ENCODE results near the gene FKBP9. TPM values are rescaled to one million over a fixed set of nuclear protein-coding genes. Genes with fewer than 3 reads are reported as not detected.

FKBP9 gene
- total RNA-seq, 1 experiment from 2014 or later = 11.1 TPM

DNA sequence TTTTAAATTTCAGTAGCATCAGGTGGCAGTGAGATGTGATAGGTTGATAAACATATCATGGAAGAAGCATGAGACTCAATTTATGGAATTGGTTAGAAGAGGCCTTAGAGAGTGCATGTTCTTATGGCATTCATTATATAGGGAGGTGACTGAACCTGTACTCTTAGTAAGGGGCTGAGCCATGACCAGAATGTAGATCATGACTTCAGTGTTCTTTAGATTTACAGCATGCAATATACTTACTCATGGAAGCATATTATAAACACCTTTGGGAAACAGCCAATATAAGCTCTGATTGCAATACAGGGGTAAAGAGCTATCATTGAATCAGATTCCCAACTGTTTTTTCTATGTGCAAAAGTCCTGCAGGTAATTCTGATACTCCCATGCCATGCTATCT lies 55.1 kb downstream of the FKBP9 start:
- Mint-ChIP-seq H3K36me3 (ENCODE audit: insufficient read depth in 1 of 3, low read depth in 3 of 3) (peaks cover 19 to 37% (median 36%) of the 10 kb centered on the region in 3 experiments), H3K4me3 (no peak overlapping the region), H3K27ac (no peak overlapping the region), H3K27me3 (ENCODE audit: low read depth) (no peaks in the 10 kb centered on the region), H3K4me1 (no peaks in the 10 kb centered on the region), H3K9me3 (no peaks in the 10 kb centered on the region)
- H2BK12ac ChIP-seq (ENCODE audit: insufficient read length, low read depth, low read length) = no peak overlapping the region
- H4K20me1 ChIP-seq (ENCODE audit: control insufficient read depth, insufficient read depth, insufficient read length) = no peaks in the 10 kb centered on the region
- no peak overlapping the region for H3K27ac ChIP-seq (ENCODE audit: insufficient read length, low read depth, low read length)
- no peak overlapping the region for H3K18ac ChIP-seq (ENCODE audit: insufficient read length, low read depth, low read length)
- no peak overlapping the region for H2BK5ac ChIP-seq (ENCODE audit: insufficient read length, low read length)
- H3K79me2 ChIP-seq (ENCODE audit: insufficient read depth, low read length) = no peaks in the 10 kb centered on the region
- H3K79me1 ChIP-seq (ENCODE audit: insufficient read depth, low read depth, low read length, poor library complexity, severe bottlenecking) = no peaks in the 10 kb centered on the region
- H3K56ac ChIP-seq (ENCODE audit: insufficient read length, low read depth, low read length) = no peak overlapping the region
- H2AK5ac ChIP-seq (ENCODE audit: insufficient read length, low read length) = no peak overlapping the region
- no peak overlapping the region for H4K8ac ChIP-seq (replicated peaks; ENCODE audit: insufficient read length, low read depth, low read length)
- TF ChIP-seq, protein P1, sequence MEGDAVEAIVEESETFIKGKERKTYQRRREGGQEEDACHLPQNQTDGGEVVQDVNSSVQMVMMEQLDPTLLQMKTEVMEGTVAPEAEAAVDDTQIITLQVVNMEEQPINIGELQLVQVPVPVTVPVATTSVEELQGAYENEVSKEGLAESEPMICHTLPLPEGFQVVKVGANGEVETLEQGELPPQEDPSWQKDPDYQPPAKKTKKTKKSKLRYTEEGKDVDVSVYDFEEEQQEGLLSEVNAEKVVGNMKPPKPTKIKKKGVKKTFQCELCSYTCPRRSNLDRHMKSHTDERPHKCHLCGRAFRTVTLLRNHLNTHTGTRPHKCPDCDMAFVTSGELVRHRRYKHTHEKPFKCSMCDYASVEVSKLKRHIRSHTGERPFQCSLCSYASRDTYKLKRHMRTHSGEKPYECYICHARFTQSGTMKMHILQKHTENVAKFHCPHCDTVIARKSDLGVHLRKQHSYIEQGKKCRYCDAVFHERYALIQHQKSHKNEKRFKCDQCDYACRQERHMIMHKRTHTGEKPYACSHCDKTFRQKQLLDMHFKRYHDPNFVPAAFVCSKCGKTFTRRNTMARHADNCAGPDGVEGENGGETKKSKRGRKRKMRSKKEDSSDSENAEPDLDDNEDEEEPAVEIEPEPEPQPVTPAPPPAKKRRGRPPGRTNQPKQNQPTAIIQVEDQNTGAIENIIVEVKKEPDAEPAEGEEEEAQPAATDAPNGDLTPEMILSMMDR (conservative IDR thresholded peaks at IDR 0.05) = no peak
- H3K4ac ChIP-seq (ENCODE audit: low read depth, low read length) = no peak overlapping the region
- H4K91ac ChIP-seq (ENCODE audit: insufficient read length, low read depth, low read length) = no peak overlapping the region
- no peak overlapping the region for H4K5ac ChIP-seq (ENCODE audit: insufficient read length, low read depth, low read length)
- H2BK15ac ChIP-seq (ENCODE audit: low read depth, low read length) = no peak overlapping the region
- no peak overlapping the region for H3K4me2 ChIP-seq (ENCODE audit: insufficient read depth, insufficient read length, low read length)
- H3K9me3 ChIP-seq (ENCODE audit: control insufficient read depth, low read depth, low read length) = no peaks in the 10 kb centered on the region
- H3K14ac ChIP-seq (ENCODE audit: insufficient read depth, low read length) = no peak overlapping the region
- H3K23ac ChIP-seq (ENCODE audit: insufficient read length, low read depth, low read length) = no peak overlapping the region
- no peaks in the 10 kb centered on the region for H3K23me2 ChIP-seq (ENCODE audit: insufficient read length, low read depth, low read length, poor library complexity, severe bottlenecking)
- no peaks in the 10 kb centered on the region for H3K4me1 ChIP-seq (ENCODE audit: insufficient read depth, low read length)
- H2BK20ac ChIP-seq (ENCODE audit: low read depth, low read length, poor library complexity, severe bottlenecking) = no peak overlapping the region
- H3T11ph ChIP-seq (ENCODE audit: low read length) = no peak overlapping the region
- no peak overlapping the region for H2BK120ac ChIP-seq (ENCODE audit: low read depth, low read length, poor library complexity, severe bottlenecking)
- H3K27me3 ChIP-seq (ENCODE audit: insufficient read depth, low read length) = no peaks in the 10 kb centered on the region
- no peak overlapping the region for H3K9ac ChIP-seq (ENCODE audit: extremely low read depth, insufficient read length, low read length)
- no peak overlapping the region for H2AFZ ChIP-seq (ENCODE audit: low read length)
- no peak for DNase-seq

Measured in H9 (cell line).